GM18505 (cell line): ENCODE data around the gene POLR2F.

Experiments used
- ATAC-seq: cut with Tn5 transposase; IDR thresholded peaks from one replicate; pipeline ENCODE4 v1.9.1; 2021; ENCODE audit not compliant: unreplicated experiment
- POLR2A ChIP-seq: IDR thresholded peaks from 4 replicates; pipeline ENCODE4 v1.6.1; 2011; ENCODE audit warnings: borderline replicate concordance; ENCODE audit not compliant: insufficient read depth, insufficient read length; ENCODE audit errors: extremely low read depth

POLR2F gene

GRCh38 chr22:37985050-37985585 lies 31.6 kb downstream of the POLR2F start:
- ATAC-seq, result no peak
- TF ChIP-seq POLR2A, result no peak

GRCh38 chr22:37985751-37986281 lies 32.3 kb downstream of the POLR2F start:
- TF ChIP-seq POLR2A, result no peak
- no peak for ATAC-seq

DNA sequence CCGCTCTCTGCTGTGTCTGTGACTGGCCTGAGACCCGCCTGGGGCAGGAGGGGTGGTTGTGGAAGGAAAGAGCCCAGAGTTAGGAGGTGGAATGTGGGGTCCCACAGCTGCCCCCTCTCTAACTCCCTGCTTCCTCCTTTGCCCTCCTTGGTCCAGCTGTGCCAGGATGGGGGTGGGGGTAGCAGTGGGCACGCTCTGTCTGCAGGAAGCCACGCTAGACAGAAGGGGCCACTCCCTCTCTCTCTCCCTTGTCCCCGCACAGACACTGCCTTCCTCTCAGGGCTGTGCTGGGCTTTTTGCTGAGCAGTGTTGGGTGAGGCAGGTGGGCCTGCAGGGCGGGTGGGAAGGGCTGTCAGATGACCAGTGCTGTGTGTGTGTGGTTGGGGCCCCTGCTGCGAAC lies 32.9 kb downstream of the POLR2F start:
- ATAC-seq, result no peak
- no peak for TF ChIP-seq POLR2A

DNA sequence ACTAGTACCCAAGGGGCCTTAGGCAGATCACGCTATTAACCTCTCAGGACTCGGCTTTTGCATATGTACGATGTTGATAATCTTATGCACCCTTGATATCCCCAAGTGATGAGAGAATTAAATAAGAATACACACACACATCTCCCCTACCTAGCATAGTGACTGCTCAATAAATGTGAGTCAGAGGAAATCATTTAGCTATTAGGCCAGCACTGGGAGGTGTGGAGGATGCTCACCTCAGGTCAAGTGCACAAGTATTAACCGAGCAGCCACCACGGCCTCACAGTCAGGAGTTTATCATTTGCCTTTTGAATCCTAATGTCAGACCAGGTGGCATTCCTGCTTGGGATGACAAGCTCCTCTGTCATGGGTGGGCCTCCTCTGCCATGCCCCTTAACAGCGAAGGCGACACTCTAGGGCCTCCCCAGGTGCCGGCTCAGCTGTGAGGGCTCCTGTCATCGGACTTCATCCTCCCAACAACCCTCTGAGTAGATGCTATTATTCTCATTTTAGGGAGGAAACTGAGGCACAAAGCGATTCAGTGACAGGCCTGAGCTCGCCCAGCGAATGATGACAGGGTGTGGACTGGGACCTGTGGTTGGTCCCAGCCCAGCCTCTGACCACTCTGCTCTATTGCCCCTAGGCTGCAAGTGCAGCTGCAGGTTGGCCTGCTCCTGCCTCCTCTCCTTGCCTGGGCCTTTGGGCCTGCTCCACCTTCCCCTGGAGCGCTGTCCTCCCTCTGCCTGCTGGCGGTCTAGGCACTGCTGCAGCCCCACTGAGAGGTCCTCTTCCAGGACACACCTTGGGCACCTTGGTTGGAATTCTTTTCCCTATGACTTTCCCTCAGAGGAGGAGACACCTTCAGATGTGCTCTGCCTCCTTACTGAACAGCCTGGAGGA lies 35.9 kb downstream of the POLR2F start:
- ATAC-seq, result no peak
- no peak for TF ChIP-seq POLR2A

DNA sequence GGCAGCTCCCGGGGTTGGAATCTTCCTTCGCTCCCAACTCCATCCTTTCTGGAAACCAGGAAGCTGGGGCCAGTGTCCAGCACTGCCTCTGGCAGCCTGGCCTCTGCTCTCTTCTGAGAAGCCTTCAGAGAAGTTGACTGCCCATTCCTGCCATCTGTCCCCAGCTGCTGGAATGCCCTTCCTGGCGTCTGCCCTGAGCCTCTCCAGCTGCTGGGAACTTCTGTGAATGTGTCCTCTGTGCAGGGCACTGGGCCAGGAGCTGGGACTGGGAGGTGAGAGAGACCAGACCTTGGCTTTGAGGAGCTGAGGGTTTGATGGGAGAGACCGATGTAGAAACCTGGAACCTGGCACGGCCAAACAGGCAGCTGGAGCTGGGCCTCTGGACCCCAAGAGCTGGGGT lies 36.8 kb downstream of the POLR2F start:
- ATAC-seq, result no peak
- no peak for TF ChIP-seq POLR2A

GRCh38 chr22:37990862-37991261 lies 37.4 kb downstream of the POLR2F start:
- no peak for TF ChIP-seq POLR2A
- ATAC-seq, result no peak

DNA sequence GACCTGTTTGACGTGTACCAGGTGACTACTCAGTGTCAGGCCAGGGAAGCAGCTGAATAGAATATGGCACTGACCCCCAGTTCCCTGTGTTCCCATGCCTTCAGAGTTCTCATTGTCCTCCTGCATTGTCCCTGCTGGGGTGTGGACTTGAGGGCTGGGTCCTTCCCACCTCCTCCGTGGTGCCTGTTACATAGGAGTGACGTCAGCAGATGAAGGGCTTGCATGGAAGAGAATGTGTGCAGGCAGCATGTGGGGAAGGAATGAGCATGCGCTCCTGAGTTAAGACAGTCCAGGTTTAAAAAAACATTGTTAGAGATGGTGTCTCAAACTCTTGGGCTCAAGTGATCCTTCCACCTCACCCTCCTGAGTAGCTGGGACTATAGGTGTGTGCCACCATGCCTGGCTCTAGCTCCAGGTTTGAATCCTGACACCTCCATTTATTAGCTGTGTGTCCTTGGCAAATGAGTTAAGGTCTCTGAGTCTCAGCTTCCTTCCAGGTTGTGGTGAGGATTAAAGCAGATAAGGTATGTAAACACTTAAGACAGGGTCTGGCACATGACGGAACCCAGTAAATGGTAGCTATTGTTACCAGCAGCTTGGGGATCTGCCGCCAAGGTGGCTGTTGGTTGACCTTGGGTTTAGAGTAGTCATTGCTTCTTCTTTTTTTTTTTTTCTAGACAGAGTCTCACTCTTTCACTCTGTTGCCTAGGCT lies 38.4 kb downstream of the POLR2F start:
- ATAC-seq, result no peak
- no peak for TF ChIP-seq POLR2A

GRCh38 chr22:37994049-37994448 lies 40.5 kb downstream of the POLR2F start:
- no peak for ATAC-seq
- TF ChIP-seq POLR2A, result no peak

- no peak for TF ChIP-seq POLR2A
- ATAC-seq, result no peak
These were observed 41.5 kb downstream of the POLR2F start for GRCh38 chr22:37994982-37995381.

- TF ChIP-seq POLR2A, result no peak
- ATAC-seq, result no peak
These were observed 42.0 kb downstream of the POLR2F start for GRCh38 chr22:37995460-37995859.

DNA sequence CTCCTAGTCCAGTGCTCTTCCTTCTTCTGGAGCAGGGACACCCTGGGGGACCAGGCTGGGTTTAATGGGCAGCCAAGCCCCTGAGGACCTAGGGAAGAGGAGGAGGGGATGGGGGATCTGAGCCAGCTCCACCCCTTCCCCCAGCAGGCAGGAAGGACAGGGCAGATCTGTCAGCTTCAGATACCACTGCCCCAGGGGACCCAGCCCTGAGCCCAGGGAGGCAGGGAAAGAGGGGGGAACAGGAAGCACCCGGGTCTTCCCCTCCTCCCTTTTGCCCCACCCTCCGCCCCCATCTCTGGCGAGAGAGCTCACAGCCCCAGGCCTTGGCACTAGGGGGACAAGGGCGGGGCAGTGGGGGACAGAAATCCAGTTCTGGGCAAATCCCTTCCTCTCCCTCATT lies 42.6 kb downstream of the POLR2F start:
- no peak for TF ChIP-seq POLR2A
- no peak for ATAC-seq

GRCh38 chr22:37996515-37997246 lies 43.2 kb downstream of the POLR2F start:
- TF ChIP-seq POLR2A, result no peak
- no peak for ATAC-seq

GRCh38 chr22:37998543-37998942 lies 45.0 kb downstream of the POLR2F start:
- TF ChIP-seq POLR2A, result no peak
- ATAC-seq, result no peak
